Testis (tissue), 3 donors: ENCODE measurements around the gene MAP3K3. TPM values are rescaled to one million over a fixed set of nuclear protein-coding genes. Genes with fewer than 3 reads are reported as not detected.

Experiments
- DNase-seq: peaks from one replicate; pipeline ENCODE4 v3.0.0-alpha.2; 2019
- H3K27ac ChIP-seq, 2 donors: fragments of 200-600 bp; sonication (generic); one replicate each; pipeline ENCODE4 v1.5.1; 2019
- H3K27me3 ChIP-seq: fragments of 200-600 bp; sonication (generic); one replicate; pipeline ENCODE4 v1.5.1; 2019
- H3K36me3 ChIP-seq: fragments of 200-600 bp; sonication (generic); one replicate; pipeline ENCODE4 v1.5.1; 2017; ENCODE audit warnings: low read depth; ENCODE audit errors: missing control alignments
- H3K4me1 ChIP-seq: fragments of 200-600 bp; sonication (generic); one replicate; pipeline ENCODE4 v1.5.1; 2019
- H3K4me3 ChIP-seq, 2 donors: fragments of 200-600 bp; sonication (generic); one replicate each; pipeline ENCODE4 v1.5.1; 2017 to 2019
- H3K9me3 ChIP-seq: fragments of 200-600 bp; sonication (generic); one replicate; pipeline ENCODE4 v1.5.1; 2017
- CTCF ChIP-seq, 3 experiments: fragments of 450-650 bp in 2 of 3; fragments of 200-600 bp in 1 of 3; sonication (generic) in 1 of 3; IDR thresholded peaks; one replicate each; pipeline ENCODE4 v1.5.1; 2016 to 2019; ENCODE audit warnings: antibody characterized with exemption in 3 of 3, mild to moderate bottlenecking in 2 of 3, moderate library complexity in 1 of 3
- POLR2A ChIP-seq: fragments of 450-650 bp; IDR thresholded peaks from one replicate; pipeline ENCODE4 v1.6.1; 2017; ENCODE audit warnings: antibody characterized with exemption, mild to moderate bottlenecking, moderate library complexity
- WGBS, 2 donors: methylation state at CpG; one replicate each; pipeline ENCODE4 v1.1.5; 2018; 5-methylcytosine and 5-hydroxymethylcytosine counted together
- intact Hi-C: fragments of 100-400 bp; cut with DNase I; formaldehyde crosslinking; loops from one replicate; pipeline ENCODE4 v1.15.1; 2023; ENCODE audit warnings: low total_unique reads
- polyA plus RNA-seq: library from polyadenylated mRNA; stranded (reverse); fragments of 350-450 nt; fragmentation: Illumina TruSeq; extraction: RNeasy Lipid Tissue Mini Kit (QIAGEN cat#74804); gene quantifications from one replicate; pipeline ENCODE4 v1.2.3, GENCODE V29; 2014; ENCODE audit warnings: low read depth, low replicate concordance; ENCODE audit not compliant: insufficient read depth
- small RNA-seq, 2 donors: library from RNA; depleted of rRNA; stranded (forward); fragments of <200 nt; gene quantifications; one replicate each; pipeline ENCODE3, GENCODE V24; 2016
- total RNA-seq, 2 donors: library from RNA; depleted of rRNA; stranded (reverse); fragments of >200 nt; gene quantifications; one replicate each; pipeline ENCODE4 v1.2.3, GENCODE V29; 2016

The MAP3K3 gene
- total and polyA plus RNA-seq, 3 donors from 2014 or later, result 46.0 to 57.7 (median 57.5) TPM

GRCh38 chr17:63741408-63742173 lies 119.4 kb downstream of the MAP3K3 start, which contains the start of gene STRADA:
STRADA (minus strand) TSS chr17:63741799; CDS start chr17:63728369, 13,430 bp downstream.
- peak; percentile 99 for DNase-seq
- Histone ChIP-seq H3K4me1 (peaks cover 7% of the 10 kb centered on the region), H3K27ac (peak within 1 kb of the TSS; percentile 66 to 87), H3K27me3 (no peaks in the 10 kb centered on the region), H3K36me3 (no peaks in the 10 kb centered on the region), H3K9me3 (no peaks in the 10 kb centered on the region), H3K4me3 (peak within 1 kb of the TSS; percentile 77 to 80)
- TF ChIP-seq POLR2A, result peak; percentile 32
- no peak for TF ChIP-seq CTCF (IDR thresholded peaks at IDR 0.05)
- 0% methylated on average over 25 to 38 of the region's 61 CpGs for WGBS, 2 donors
- intact Hi-C loops, result no loop called here

Small RNA genes lying within 50 kb of the gene (small RNA-seq; reads per million reads assigned to genes)
- gene RNU6-288P, result 0 reads per million in 2 donors

Other genes starting within 250 kb of the MAP3K3 start
- 10 to 100 TPM; 17.6 to 19.7 TPM for gene CYB561, start 176.1 kb upstream of the MAP3K3 start, total RNA-seq
- 20.7 TPM for gene CYB561, start 176.1 kb upstream of the MAP3K3 start, polyA plus RNA-seq
- gene ACE, start 145.4 kb upstream of the MAP3K3 start, total RNA-seq, result 100 to 1,000 TPM in 1 of 2 donors, 10 to 100 TPM in 1; 87.8 to 174 TPM
- gene ACE, start 145.4 kb upstream of the MAP3K3 start, polyA plus RNA-seq, result 216 TPM
- under 1 TPM; 0.79 to 0.99 TPM for gene KCNH6, start 99.1 kb upstream of the MAP3K3 start, total RNA-seq
- 1.7 TPM for gene KCNH6, start 99.1 kb upstream of the MAP3K3 start, polyA plus RNA-seq
- gene DCAF7, start 71.9 kb upstream of the MAP3K3 start, total RNA-seq, result 10 to 100 TPM; 51.7 to 66.8 TPM
- 164 TPM for gene DCAF7, start 71.9 kb upstream of the MAP3K3 start, polyA plus RNA-seq
- 10 to 100 TPM; 19.2 to 22.3 TPM for gene TACO1, start 21.5 kb upstream of the MAP3K3 start, total RNA-seq
- gene TACO1, start 21.5 kb upstream of the MAP3K3 start, polyA plus RNA-seq, result 28.0 TPM
- gene LIMD2, start 77.7 kb downstream of the MAP3K3 start, total RNA-seq, result 10 to 100 TPM; 21.9 to 22.9 TPM
- 22.8 TPM for gene LIMD2, start 77.7 kb downstream of the MAP3K3 start, polyA plus RNA-seq
- gene STRADA, start 119.4 kb downstream of the MAP3K3 start, total RNA-seq, result 10 to 100 TPM; 55.3 to 78.7 TPM
- 142 TPM for gene STRADA, start 119.4 kb downstream of the MAP3K3 start, polyA plus RNA-seq
- 10 to 100 TPM; 65.7 to 68.0 TPM for gene CCDC47, start 151.2 kb downstream of the MAP3K3 start, total RNA-seq
- gene CCDC47, start 151.2 kb downstream of the MAP3K3 start, polyA plus RNA-seq, result 52.4 TPM
- gene DDX42, start 151.8 kb downstream of the MAP3K3 start, total RNA-seq, result 100 to 1,000 TPM; 173 to 203 TPM
- gene DDX42, start 151.8 kb downstream of the MAP3K3 start, polyA plus RNA-seq, result 124 TPM
- gene PSMC5, start 205.0 kb downstream of the MAP3K3 start, total RNA-seq, result 100 to 1,000 TPM; 121 to 145 TPM
- 269 TPM for gene PSMC5, start 205.0 kb downstream of the MAP3K3 start, polyA plus RNA-seq
- 10 to 100 TPM; 47.2 to 59.7 TPM for gene FTSJ3, start 205.2 kb downstream of the MAP3K3 start, total RNA-seq
- 39.9 TPM for gene FTSJ3, start 205.2 kb downstream of the MAP3K3 start, polyA plus RNA-seq
- gene SMARCD2, start 220.3 kb downstream of the MAP3K3 start, total RNA-seq, result 100 to 1,000 TPM; 121 to 122 TPM
- 95.2 TPM for gene SMARCD2, start 220.3 kb downstream of the MAP3K3 start, polyA plus RNA-seq